Upper lobe of left lung (tissue), 4 donors: ENCODE results near the gene GALNT2.

Experiments used
- CTCF ChIP-seq, 6 experiments: fragments of 450-650 bp in 4 of 6; fragments of 200-600 bp in 2 of 6; sonication (generic) in 2 of 6; IDR thresholded peaks; one replicate each; pipeline ENCODE4 v1.5.1; 2016 to 2019; ENCODE audit warnings: antibody characterized with exemption in 6 of 6
- EP300 ChIP-seq, 4 donors: sonication (generic); formaldehyde crosslinking; IDR thresholded peaks; one replicate each; pipeline ENCODE4 v1.5.1; 2017; ENCODE audit warnings: antibody characterized with exemption in 4 of 4, control low read depth in 2 of 4

- TF ChIP-seq CTCF (IDR thresholded peaks at IDR 0.05) (no peak), EP300 (IDR thresholded peaks at IDR 0.05) (no peak)
Measured at GRCh38 chr1:230186874-230187273, 119.8 kb downstream of the GALNT2 start.
